HepG2 (cell line): Measurements from ENCODE around the gene HECTD4. TPM values are rescaled to one million over a fixed set of nuclear protein-coding genes. Genes with fewer than 3 reads are reported as not detected.

ENCODE experiments used
- ATAC-seq: fragments of 200-7000 bp; cut with Tn5 transposase; 3 replicates; pipeline ENCODE4 v1.9.1; 2020; ENCODE audit warnings: mild to moderate bottlenecking, moderate library complexity
- BruUV-seq: library from RNA; stranded (reverse); fragments of 400-500 nt; replicated peaks from 2 replicates; lab custom pipeline; 2021; lab: Mats Ljungman, UMichigan
- CTCF ChIA-PET: fragments of 300-600 bp; formaldehyde crosslinking; extraction: SDS; loops from one replicate; lab custom pipeline; 2021; ENCODE audit warnings: low total read pairs, inconsistent platforms, low intra/inter-chr PET ratio; lab: Yijun Ruan, JAX
- POLR2A ChIA-PET: fragments of 350-600 bp; sonication (Branson Sonifier 250); formaldehyde crosslinking; loops from one replicate; lab custom pipeline; 2020; ENCODE audit warnings: antibody characterized with exemption, inconsistent platforms; lab: Yijun Ruan, JAX
- DNase-seq: peaks from one replicate; pipeline ENCODE4 v3.0.0-alpha.2; 2015; ENCODE audit warnings: low spot score
- FAIRE-seq: peaks from 3 replicates; lab custom pipeline; 2011; peaks lifted over from hg19 to GRCh38; lab: Jason Lieb, UNC
- H2AFZ ChIP-seq: one replicate; pipeline ENCODE4 v1.6.1; 2011; ENCODE audit warnings: low read length, inconsistent platforms
- H3K27ac ChIP-seq: fragments of 300-600 bp; 3 replicates; pipeline ENCODE4 v1.8.0; 2011; ENCODE audit warnings: mixed run types, mild to moderate bottlenecking, mixed read lengths, low read length, inconsistent platforms; ENCODE audit not compliant: insufficient read depth; ENCODE audit errors: extremely low read length
- H3K27me3 ChIP-seq, 2 experiments: fragments of 200-600 bp in 1 of 2; 2 replicates in 1 of 2; 3 replicates in 1 of 2; pipeline versions ENCODE4 v1.6.0 to v1.8.0; 2011; ENCODE audit warnings: low read length in 2 of 2, mild to moderate bottlenecking in 2 of 2, moderate library complexity in 2 of 2, inconsistent platforms in 1 of 2; ENCODE audit not compliant: insufficient read depth in 2 of 2, control insufficient read depth in 1 of 2
- H3K36me3 ChIP-seq, 2 experiments: fragments of 200-600 bp in 1 of 2; replicated peaks in 1 of 2; 2 replicates in 1 of 2; 3 replicates in 1 of 2; pipeline versions ENCODE4 v1.5.1 to v1.8.0; 2011; ENCODE audit warnings: low read length in 2 of 2, inconsistent platforms in 1 of 2; ENCODE audit not compliant: insufficient read depth in 2 of 2, control insufficient read depth in 1 of 2
- H3K4me1 ChIP-seq: 2 replicates; pipeline ENCODE4 v1.5.1; 2012; ENCODE audit warnings: low read length, inconsistent platforms; ENCODE audit not compliant: insufficient read depth
- H3K4me2 ChIP-seq: 2 replicates; pipeline ENCODE4 v1.6.0; 2011; ENCODE audit warnings: low read depth, low read length, inconsistent platforms
- H3K4me3 ChIP-seq, 3 experiments: fragments of 200-600 bp in 1 of 3; sonication (generic), shearing (Covaris generic) in 1 of 3; replicated peaks in 1 of 3; 2 replicates each; pipeline ENCODE4 v1.5.1; 2011 to 2016; ENCODE audit warnings: low read length in 3 of 3, inconsistent platforms in 2 of 3, low read depth in 2 of 3, mild to moderate bottlenecking in 2 of 3, control low read depth in 1 of 3, mixed read lengths in 1 of 3; ENCODE audit not compliant: insufficient read depth in 1 of 3
- H3K79me2 ChIP-seq: one replicate; pipeline ENCODE4 v1.6.1; 2011; ENCODE audit warnings: low read length, inconsistent platforms; ENCODE audit not compliant: insufficient read depth
- H3K9ac ChIP-seq: 2 replicates; pipeline ENCODE4 v1.6.0; 2011; ENCODE audit warnings: mild to moderate bottlenecking, low read depth, low read length, inconsistent platforms; ENCODE audit not compliant: insufficient read depth
- H3K9me3 ChIP-seq: 2 replicates; pipeline ENCODE4 v1.5.1; 2012; ENCODE audit warnings: mild to moderate bottlenecking, low read length
- H4K20me1 ChIP-seq: 2 replicates; pipeline ENCODE4 v1.6.0; 2011; ENCODE audit warnings: inconsistent platforms, mild to moderate bottlenecking, low read length, moderate library complexity; ENCODE audit not compliant: insufficient read depth
- CCAR2 ChIP-seq: fragments of 200-400 bp; formaldehyde crosslinking; optimal IDR thresholded peaks from 2 replicates; pipeline ENCODE3; 2018; ENCODE audit warnings: low read depth, mild to moderate bottlenecking, low read length, moderate library complexity
- RCOR2 ChIP-seq: IDR thresholded peaks from 2 replicates; pipeline ENCODE4 v1.6.1; 2016; ENCODE audit warnings: missing biosample characterization, missing genetic modification reagents
- ZNF121 ChIP-seq: sonication (generic); formaldehyde crosslinking; IDR thresholded peaks from 2 replicates; pipeline ENCODE4 v1.5.0; 2020; ENCODE audit warnings: mild to moderate bottlenecking, missing genetic modification reagents
- ZNF792 ChIP-seq: IDR thresholded peaks from 2 replicates; pipeline ENCODE4 v1.6.1; 2016
- ZSCAN30 ChIP-seq: sonication (generic); formaldehyde crosslinking; IDR thresholded peaks from 2 replicates; pipeline ENCODE4 v1.5.0; 2020; ENCODE audit warnings: mild to moderate bottlenecking, missing genetic modification reagents
- WGBS: methylation state at CpG from one replicate; pipeline ENCODE4 v1.1.6; 2017; ENCODE audit warnings: low lambda C conversion rate; 5-methylcytosine and 5-hydroxymethylcytosine counted together
- in situ Hi-C: cut with HindIII; loops from 2 replicates; pipeline ENCODE4 v1.10.0; 2017; ENCODE audit warnings: low pct_unique_long_range_greater_than_20kb; ENCODE audit not compliant: extremely low pct_ligation_motif_present
- intact Hi-C: fragments of 100-400 bp; cut with micrococcal nuclease; formaldehyde crosslinking; loops from one replicate; pipeline ENCODE4 v1.10.0; 2022; ENCODE audit not compliant: unreplicated experiment
- polyA plus RNA-seq, 8 experiments: library from polyadenylated mRNA; depleted of rRNA in 3 of 8; stranded (reverse) in 7 of 8; unstranded in 1 of 8; fragments of >200 nt; fragmentation: Illumina TruSeq in 4 of 8; extraction: Trizol in 4 of 8; gene quantifications; 2 replicates each; pipeline versions ENCODE4 v1.2.1 to v1.2.3, GENCODE V29; 2011 to 2016; ENCODE audit warnings: low read depth in 4 of 8, missing spikeins in 1 of 8, mixed read lengths in 1 of 8; ENCODE audit not compliant: insufficient read depth in 1 of 8
- total RNA-seq, 5 experiments: library from RNA; depleted of rRNA; stranded (reverse); fragments of >200 nt; fragmentation: Illumina TruSeq; extraction: Trizol; gene quantifications; 2 replicates each; pipeline ENCODE4 v1.2.3, GENCODE V29; 2016; ENCODE audit warnings: low read depth in 1 of 5
- TF ChIP-seq, protein P1 (sequence below): sonication (generic); formaldehyde crosslinking; IDR thresholded peaks from 2 replicates; pipeline ENCODE4 v1.5.0; 2020; ENCODE audit warnings: missing genetic modification reagents
- TF ChIP-seq, protein P2 (sequence below): sonication (generic); formaldehyde crosslinking; conservative IDR thresholded peaks from 2 replicates; pipeline ENCODE4 v1.4.0; 2020; ENCODE audit warnings: missing genetic modification reagents

Gene HECTD4
- total and polyA plus RNA-seq, 2 of the 13 experiments (the other 11 are each of a cell fraction or from before 2014, with no cell fraction given), result 9.0 to 11.4 TPM

DNA sequence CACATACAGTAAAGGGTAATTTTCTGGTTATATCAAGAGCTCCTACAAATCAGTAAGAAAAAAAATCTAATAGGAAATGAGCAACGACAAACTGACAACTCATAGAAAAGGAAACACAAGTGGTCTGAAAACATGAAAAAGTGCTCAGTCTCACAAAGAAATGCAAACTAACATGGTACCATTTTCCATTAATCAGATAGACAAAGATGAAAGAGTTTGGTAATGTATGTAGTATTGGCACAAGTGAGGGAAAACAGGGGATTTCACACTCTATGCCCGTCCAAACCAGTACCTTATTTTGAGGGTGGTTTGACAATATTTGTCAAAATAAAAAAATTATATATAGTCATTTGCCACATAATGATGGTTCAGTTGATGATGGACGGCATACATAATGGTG lies 49.7 kb upstream of the HECTD4 start (continued):
- TF ChIP-seq, protein P1, sequence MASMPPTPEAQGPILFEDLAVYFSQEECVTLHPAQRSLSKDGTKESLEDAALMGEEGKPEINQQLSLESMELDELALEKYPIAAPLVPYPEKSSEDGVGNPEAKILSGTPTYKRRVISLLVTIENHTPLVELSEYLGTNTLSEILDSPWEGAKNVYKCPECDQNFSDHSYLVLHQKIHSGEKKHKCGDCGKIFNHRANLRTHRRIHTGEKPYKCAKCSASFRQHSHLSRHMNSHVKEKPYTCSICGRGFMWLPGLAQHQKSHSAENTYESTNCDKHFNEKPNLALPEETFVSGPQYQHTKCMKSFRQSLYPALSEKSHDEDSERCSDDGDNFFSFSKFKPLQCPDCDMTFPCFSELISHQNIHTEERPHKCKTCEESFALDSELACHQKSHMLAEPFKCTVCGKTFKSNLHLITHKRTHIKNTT (CRISPR knock-in tag), result no peak

DNA sequence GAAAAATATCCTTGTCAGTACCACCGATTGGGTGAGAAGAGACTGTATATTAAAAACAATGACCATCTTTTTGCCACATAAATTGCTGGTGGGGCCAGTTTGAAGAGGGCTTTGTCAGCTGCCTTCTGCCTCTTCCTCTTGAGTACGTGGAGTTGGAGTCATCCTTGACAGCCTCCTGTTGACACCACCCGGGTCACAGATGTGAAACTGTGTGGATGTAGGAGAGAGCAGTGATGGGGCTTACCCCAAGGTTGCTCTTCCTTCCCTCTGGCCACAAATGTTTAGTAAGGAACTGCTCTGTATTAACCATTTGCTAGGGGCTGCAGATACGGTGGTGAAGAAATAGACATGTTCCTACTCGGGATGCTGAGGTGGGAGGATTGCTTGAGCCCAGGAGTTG lies 48.7 kb upstream of the HECTD4 start:
- intact Hi-C loops, result no loop called here
- ATAC-seq (no peak), FAIRE-seq (no peak), DNase-seq (no peak)
- H4K20me1 ChIP-seq, result peaks cover 2% of the 10 kb centered on the region; the same call in 1 of the 2 replicates
- no peak overlapping the region for H2AFZ ChIP-seq
- no peak overlapping the region for H3K4me2 ChIP-seq
- no peak overlapping the region for H3K27ac ChIP-seq
- H3K9me3 ChIP-seq, result no peaks in the 10 kb centered on the region
- no peak overlapping the region for H3K4me3 ChIP-seq
- WGBS, result 100% methylated on average over 5 of the region's 5 CpGs
- no peaks in the 10 kb centered on the region for H3K27me3 ChIP-seq
- TF ChIP-seq, protein P2, sequence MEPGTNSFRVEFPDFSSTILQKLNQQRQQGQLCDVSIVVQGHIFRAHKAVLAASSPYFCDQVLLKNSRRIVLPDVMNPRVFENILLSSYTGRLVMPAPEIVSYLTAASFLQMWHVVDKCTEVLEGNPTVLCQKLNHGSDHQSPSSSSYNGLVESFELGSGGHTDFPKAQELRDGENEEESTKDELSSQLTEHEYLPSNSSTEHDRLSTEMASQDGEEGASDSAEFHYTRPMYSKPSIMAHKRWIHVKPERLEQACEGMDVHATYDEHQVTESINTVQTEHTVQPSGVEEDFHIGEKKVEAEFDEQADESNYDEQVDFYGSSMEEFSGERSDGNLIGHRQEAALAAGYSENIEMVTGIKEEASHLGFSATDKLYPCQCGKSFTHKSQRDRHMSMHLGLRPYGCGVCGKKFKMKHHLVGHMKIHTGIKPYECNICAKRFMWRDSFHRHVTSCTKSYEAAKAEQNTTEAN (CRISPR knock-in tag), result no peak
- peaks cover under 1% of the 10 kb centered on the region; the same call in 1 of the 2 replicates for H3K4me1 ChIP-seq
- H3K79me2 ChIP-seq, result peaks cover 42% of the 10 kb centered on the region
- ChIA-PET CTCF (no interaction called here), POLR2A (no interaction called here)
- in situ Hi-C loops, result no loop called here
- H3K9ac ChIP-seq, result no peak overlapping the region
- no TSS peak for BruUV-seq
- peaks cover 0 to 14% of the 10 kb centered on the region in 2 experiments; a peak in 4 of 5 replicates for H3K36me3 ChIP-seq

DNA sequence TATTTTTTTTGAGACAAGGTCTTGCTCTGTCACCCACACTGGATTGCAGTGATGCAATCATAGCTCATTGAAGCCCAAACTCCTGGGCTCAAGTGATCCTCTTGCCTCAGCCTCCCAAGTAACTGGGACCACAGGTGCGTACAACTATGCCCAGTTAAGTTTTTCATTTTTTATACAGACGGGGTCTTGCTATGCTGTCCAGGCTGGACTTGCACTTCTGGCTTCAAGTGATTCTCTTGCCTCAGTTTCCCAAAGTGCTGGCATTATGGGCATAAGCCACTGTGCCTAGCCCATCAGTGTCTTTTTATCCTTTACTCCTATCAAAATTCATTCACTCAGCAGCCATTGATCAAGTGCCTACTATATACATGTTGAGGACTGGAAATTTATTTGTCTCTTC lies 45.5 kb upstream of the HECTD4 start:
- DNase-seq, result no peak
- Histone ChIP-seq H3K79me2 (peaks cover 59% of the 10 kb centered on the region), H3K9ac (no peak overlapping the region), H3K36me3 (peaks cover 0 to 14% of the 10 kb centered on the region in 2 experiments; a peak in 3 of 5 replicates), H3K27ac (no peak overlapping the region), H3K27me3 (no peaks in the 10 kb centered on the region), H2AFZ (no peak overlapping the region), H3K4me3 (no peak overlapping the region), H4K20me1 (peaks cover 8% of the 10 kb centered on the region; the same call in 1 of the 2 replicates), H3K9me3 (no peaks in the 10 kb centered on the region), H3K4me2 (no peak overlapping the region), H3K4me1 (peaks cover 27% of the 10 kb centered on the region)
- intact Hi-C loops (no loop called here), in situ Hi-C loops (no loop called here)
- no peak for FAIRE-seq
- ATAC-seq, result no peak
- no TSS peak for BruUV-seq
- POLR2A ChIA-PET, result no interaction called here
- TF ChIP-seq CCAR2, result no peak
- peak; percentile 68; the same call in 1 of the 2 replicates for TF ChIP-seq ZNF121 (CRISPR knock-in tag)
- TF ChIP-seq ZNF792, result no peak
- no peak for TF ChIP-seq ZSCAN30
- no peak for TF ChIP-seq RCOR2 (CRISPR knock-in tag)
- 93% methylated on average over 2 of the region's 2 CpGs for WGBS
- CTCF ChIA-PET, result no interaction called here
